Neural cell (in vitro differentiated cells): ENCODE measurements around the gene ZNF586. TPM values are rescaled to one million over a fixed set of nuclear protein-coding genes. Genes with fewer than 3 reads are reported as not detected.

ENCODE experiments used
- H2AFZ ChIP-seq: fragments of 200-600, 300-800 bp; sonication (generic), shearing (Covaris generic); 2 replicates; pipeline ENCODE4 v1.6.0; 2014; ENCODE audit warnings: low read depth, mild to moderate bottlenecking, antibody characterized with exemption, low read length, moderate library complexity
- H3F3A ChIP-seq: fragments of 200-600 bp; shearing (Covaris generic); 2 replicates; pipeline ENCODE4 v1.6.1; 2016; ENCODE audit warnings: mild to moderate bottlenecking, moderate library complexity, mixed read lengths, antibody characterized with exemption, low read length; ENCODE audit not compliant: insufficient read depth, poor library complexity, severe bottlenecking
- H3K27ac ChIP-seq: fragments of 200-600, 300-800 bp; sonication (generic), shearing (Covaris generic); 2 replicates; pipeline ENCODE4 v1.5.1; 2014; ENCODE audit warnings: mild to moderate bottlenecking, low read length, moderate library complexity
- H3K27me3 ChIP-seq: fragments of 300-800, 200-600 bp; sonication (generic), shearing (Covaris generic); 2 replicates; pipeline ENCODE4 v1.6.0; 2014; ENCODE audit warnings: mild to moderate bottlenecking, low read depth, low read length, moderate library complexity; ENCODE audit not compliant: insufficient read depth
- H3K36me3 ChIP-seq: fragments of 300-800, 200-600 bp; sonication (generic), shearing (Covaris generic); 2 replicates; pipeline ENCODE4 v1.5.1; 2014; ENCODE audit warnings: mild to moderate bottlenecking, antibody characterized with exemption, low read length, moderate library complexity; ENCODE audit not compliant: insufficient read depth
- H3K4me2 ChIP-seq: fragments of 300-800, 200-600 bp; sonication (generic), shearing (Covaris generic); 2 replicates; pipeline ENCODE4 v1.6.0; 2014; ENCODE audit warnings: mild to moderate bottlenecking, low read length
- H3K4me3 ChIP-seq: fragments of 300-800, 200-600 bp; sonication (generic), shearing (Covaris generic); 2 replicates; pipeline ENCODE4 v1.5.1; 2014; ENCODE audit warnings: mild to moderate bottlenecking, low read length, moderate library complexity
- H3K79me2 ChIP-seq: fragments of 200-600 bp; shearing (Covaris generic); replicated peaks from 2 replicates; pipeline ENCODE4 v1.6.0; 2014; ENCODE audit warnings: mild to moderate bottlenecking, low read length, moderate library complexity; ENCODE audit not compliant: insufficient read depth
- H3K9ac ChIP-seq: fragments of 300-800, 200-600 bp; sonication (generic), shearing (Covaris generic); 2 replicates; pipeline ENCODE4 v1.6.1; 2016; ENCODE audit warnings: mild to moderate bottlenecking, low read length, mixed read lengths
- H3K9me2 ChIP-seq: fragments of 200-600 bp; shearing (Covaris generic); 2 replicates; pipeline ENCODE4 v1.6.1; 2016; ENCODE audit warnings: mild to moderate bottlenecking, low read length, mixed read lengths; ENCODE audit not compliant: insufficient read depth
- H3K9me3 ChIP-seq: fragments of 200-600, 300-800 bp; sonication (generic), shearing (Covaris generic); 2 replicates; pipeline ENCODE4 v1.6.1; 2016; ENCODE audit warnings: mild to moderate bottlenecking, mixed run types, low read length, moderate library complexity, mixed read lengths
- H4K20me1 ChIP-seq: fragments of 200-600 bp; shearing (Covaris generic); 2 replicates; pipeline ENCODE4 v1.6.1; 2016; ENCODE audit warnings: mild to moderate bottlenecking, mixed run types; ENCODE audit not compliant: insufficient read depth
- EP300 ChIP-seq: fragments of 450-650 bp; conservative IDR thresholded peaks from 2 replicates; pipeline ENCODE4 v1.6.1; 2014; ENCODE audit warnings: antibody characterized with exemption, mild to moderate bottlenecking, moderate library complexity; ENCODE audit not compliant: poor library complexity, severe bottlenecking
- EZH2 ChIP-seq: fragments of 200-600, 300-800 bp; shearing (Covaris generic), sonication (generic); IDR thresholded peaks from 2 replicates; pipeline ENCODE4 v1.6.1; 2014; ENCODE audit warnings: antibody characterized with exemption, low read length, borderline replicate concordance, mild to moderate bottlenecking; ENCODE audit not compliant: insufficient read depth, poor library complexity, severe bottlenecking
- MXI1 ChIP-seq: fragments of 450-650 bp; conservative IDR thresholded peaks from 2 replicates; pipeline ENCODE4 v1.6.1; 2014; ENCODE audit warnings: antibody characterized with exemption, mild to moderate bottlenecking; ENCODE audit not compliant: poor library complexity, severe bottlenecking
- POLR2AphosphoS5 ChIP-seq: IDR thresholded peaks from 2 replicates; pipeline ENCODE4 v1.6.1; 2012
- RAD21 ChIP-seq: fragments of 450-650 bp; conservative IDR thresholded peaks from 2 replicates; pipeline ENCODE4 v1.6.1; 2014; ENCODE audit warnings: antibody characterized with exemption, mild to moderate bottlenecking, moderate library complexity
- SMC3 ChIP-seq: fragments of 450-650 bp; conservative IDR thresholded peaks from 2 replicates; pipeline ENCODE4 v1.6.1; 2014; ENCODE audit warnings: antibody characterized with exemption, mild to moderate bottlenecking, moderate library complexity; ENCODE audit not compliant: poor library complexity
- TAF1 ChIP-seq: IDR thresholded peaks from 2 replicates; pipeline ENCODE4 v1.6.1; 2012; ENCODE audit warnings: low read depth
- polyA plus RNA-seq: library from polyadenylated mRNA; depleted of rRNA; stranded (reverse); fragments of >200 nt; gene quantifications from 2 replicates; pipeline ENCODE4 v1.2.3, GENCODE V29; 2014
- TF ChIP-seq, protein P1 (sequence below): IDR thresholded peaks from 2 replicates; pipeline ENCODE4 v1.6.1; 2012; ENCODE audit warnings: borderline replicate concordance
- TF ChIP-seq, protein P2 (sequence below): fragments of 450-650 bp; IDR thresholded peaks from 2 replicates; pipeline ENCODE4 v1.5.1; 2014; ENCODE audit warnings: antibody characterized with exemption, mild to moderate bottlenecking, moderate library complexity; ENCODE audit not compliant: poor library complexity, severe bottlenecking

The ZNF586 gene
- polyA plus RNA-seq, 1 donor from 2014 or later: 22.0 TPM

DNA sequence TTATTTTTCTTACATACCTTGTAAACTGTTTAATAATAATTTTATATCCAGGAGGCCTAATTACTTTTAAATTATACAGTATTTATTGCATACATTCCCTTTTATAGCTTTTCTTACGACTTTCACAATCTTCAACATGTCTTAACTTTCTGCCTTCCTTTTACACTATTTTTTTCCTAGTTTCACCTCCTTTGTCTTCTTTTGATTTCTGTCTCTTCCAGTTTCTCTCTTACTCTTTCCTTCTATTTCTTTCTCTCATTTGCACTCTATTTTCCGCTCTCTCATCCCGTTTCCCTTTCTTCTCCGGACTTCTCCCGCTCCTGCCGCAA lies 33.8 kb downstream of the ZNF586 start:
- peak overlapping the region; percentile 67 for H3K4me3 ChIP-seq
- H3K27ac ChIP-seq: peak overlapping the region; percentile 96
- no peaks in the 10 kb centered on the region for H4K20me1 ChIP-seq
- H3K36me3 ChIP-seq: no peaks in the 10 kb centered on the region
- no peaks in the 10 kb centered on the region for H3K9me2 ChIP-seq
- peaks cover 4% of the 10 kb centered on the region for H3K79me2 ChIP-seq
- peak overlapping the region; percentile 69 for H3K4me2 ChIP-seq
- H3K9me3 ChIP-seq: no peaks in the 10 kb centered on the region
- H3K27me3 ChIP-seq: no peaks in the 10 kb centered on the region
- H3F3A ChIP-seq: peaks cover 3% of the 10 kb centered on the region
- H3K9ac ChIP-seq: peak overlapping the region; percentile 88
- TF ChIP-seq SMC3 (no peak), MXI1 (no peak), EP300 (no peak), TAF1 (no peak), RAD21 (no peak), EZH2 (no peak)
- TF ChIP-seq, protein P1, sequence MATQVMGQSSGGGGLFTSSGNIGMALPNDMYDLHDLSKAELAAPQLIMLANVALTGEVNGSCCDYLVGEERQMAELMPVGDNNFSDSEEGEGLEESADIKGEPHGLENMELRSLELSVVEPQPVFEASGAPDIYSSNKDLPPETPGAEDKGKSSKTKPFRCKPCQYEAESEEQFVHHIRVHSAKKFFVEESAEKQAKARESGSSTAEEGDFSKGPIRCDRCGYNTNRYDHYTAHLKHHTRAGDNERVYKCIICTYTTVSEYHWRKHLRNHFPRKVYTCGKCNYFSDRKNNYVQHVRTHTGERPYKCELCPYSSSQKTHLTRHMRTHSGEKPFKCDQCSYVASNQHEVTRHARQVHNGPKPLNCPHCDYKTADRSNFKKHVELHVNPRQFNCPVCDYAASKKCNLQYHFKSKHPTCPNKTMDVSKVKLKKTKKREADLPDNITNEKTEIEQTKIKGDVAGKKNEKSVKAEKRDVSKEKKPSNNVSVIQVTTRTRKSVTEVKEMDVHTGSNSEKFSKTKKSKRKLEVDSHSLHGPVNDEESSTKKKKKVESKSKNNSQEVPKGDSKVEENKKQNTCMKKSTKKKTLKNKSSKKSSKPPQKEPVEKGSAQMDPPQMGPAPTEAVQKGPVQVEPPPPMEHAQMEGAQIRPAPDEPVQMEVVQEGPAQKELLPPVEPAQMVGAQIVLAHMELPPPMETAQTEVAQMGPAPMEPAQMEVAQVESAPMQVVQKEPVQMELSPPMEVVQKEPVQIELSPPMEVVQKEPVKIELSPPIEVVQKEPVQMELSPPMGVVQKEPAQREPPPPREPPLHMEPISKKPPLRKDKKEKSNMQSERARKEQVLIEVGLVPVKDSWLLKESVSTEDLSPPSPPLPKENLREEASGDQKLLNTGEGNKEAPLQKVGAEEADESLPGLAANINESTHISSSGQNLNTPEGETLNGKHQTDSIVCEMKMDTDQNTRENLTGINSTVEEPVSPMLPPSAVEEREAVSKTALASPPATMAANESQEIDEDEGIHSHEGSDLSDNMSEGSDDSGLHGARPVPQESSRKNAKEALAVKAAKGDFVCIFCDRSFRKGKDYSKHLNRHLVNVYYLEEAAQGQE: peak; percentile 3
- TF ChIP-seq, protein P2, sequence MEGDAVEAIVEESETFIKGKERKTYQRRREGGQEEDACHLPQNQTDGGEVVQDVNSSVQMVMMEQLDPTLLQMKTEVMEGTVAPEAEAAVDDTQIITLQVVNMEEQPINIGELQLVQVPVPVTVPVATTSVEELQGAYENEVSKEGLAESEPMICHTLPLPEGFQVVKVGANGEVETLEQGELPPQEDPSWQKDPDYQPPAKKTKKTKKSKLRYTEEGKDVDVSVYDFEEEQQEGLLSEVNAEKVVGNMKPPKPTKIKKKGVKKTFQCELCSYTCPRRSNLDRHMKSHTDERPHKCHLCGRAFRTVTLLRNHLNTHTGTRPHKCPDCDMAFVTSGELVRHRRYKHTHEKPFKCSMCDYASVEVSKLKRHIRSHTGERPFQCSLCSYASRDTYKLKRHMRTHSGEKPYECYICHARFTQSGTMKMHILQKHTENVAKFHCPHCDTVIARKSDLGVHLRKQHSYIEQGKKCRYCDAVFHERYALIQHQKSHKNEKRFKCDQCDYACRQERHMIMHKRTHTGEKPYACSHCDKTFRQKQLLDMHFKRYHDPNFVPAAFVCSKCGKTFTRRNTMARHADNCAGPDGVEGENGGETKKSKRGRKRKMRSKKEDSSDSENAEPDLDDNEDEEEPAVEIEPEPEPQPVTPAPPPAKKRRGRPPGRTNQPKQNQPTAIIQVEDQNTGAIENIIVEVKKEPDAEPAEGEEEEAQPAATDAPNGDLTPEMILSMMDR: no peak
- H2AFZ ChIP-seq: peak overlapping the region; percentile 69

DNA sequence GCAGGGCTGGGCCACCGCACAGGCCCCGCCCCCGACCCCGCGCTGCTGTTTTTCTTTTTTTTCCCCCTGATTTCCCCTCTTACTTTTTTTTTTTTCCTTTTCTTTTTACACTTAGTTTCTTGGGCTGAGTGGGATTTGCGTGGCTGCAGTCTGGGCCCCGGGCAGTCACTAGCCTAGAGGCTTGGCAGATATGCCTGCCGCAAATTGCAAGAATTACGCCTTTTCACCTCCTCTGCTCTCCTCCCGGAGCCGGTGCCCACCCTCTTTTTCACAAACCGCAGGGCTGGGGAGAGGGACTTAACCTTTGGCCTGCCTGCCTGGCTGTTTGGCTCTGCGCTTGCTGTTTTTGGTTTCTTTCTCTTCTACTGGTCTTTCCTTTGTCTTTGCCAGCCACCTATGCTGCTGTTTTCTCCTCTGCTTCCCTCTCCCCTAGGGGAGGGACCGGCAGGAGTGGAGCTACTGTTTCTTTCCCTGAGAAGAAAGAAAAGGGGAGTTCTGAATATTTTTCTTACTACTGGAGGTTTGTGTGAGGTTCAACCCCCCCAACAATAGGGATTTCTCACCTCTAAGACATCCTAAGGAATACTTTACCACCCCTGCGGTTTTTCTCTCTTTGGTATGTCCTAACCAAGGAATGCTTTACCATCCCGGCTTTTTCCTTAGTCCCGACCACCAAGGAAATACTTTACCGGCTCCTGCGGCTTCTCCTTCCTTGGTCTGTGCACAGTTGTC lies 34.3 kb downstream of the ZNF586 start:
- H3K36me3 ChIP-seq: no peaks in the 10 kb centered on the region
- peaks cover 4% of the 10 kb centered on the region for H3K79me2 ChIP-seq
- peak overlapping the region; percentile 96 for H3K27ac ChIP-seq
- H3K4me3 ChIP-seq: peak overlapping the region; percentile 67
- H2AFZ ChIP-seq: peak overlapping the region; percentile 69
- peak; percentile 42 for TF ChIP-seq MXI1
- TF ChIP-seq SMC3: no peak
- TF ChIP-seq, protein P1: peak; percentile 79
- TF ChIP-seq, protein P2: no peak
- peak; percentile 83 for TF ChIP-seq TAF1
- TF ChIP-seq RAD21: no peak
- TF ChIP-seq EZH2: no peak
- TF ChIP-seq EP300: no peak
- peak; percentile 75 for TF ChIP-seq POLR2AphosphoS5
- no peaks in the 10 kb centered on the region for H3K9me3 ChIP-seq
- H3K9ac ChIP-seq: peak overlapping the region; percentile 88
- H3K27me3 ChIP-seq: no peaks in the 10 kb centered on the region
- peaks cover 3% of the 10 kb centered on the region for H3F3A ChIP-seq
- H3K9me2 ChIP-seq: no peaks in the 10 kb centered on the region
- peak overlapping the region; percentile 69 for H3K4me2 ChIP-seq
- H4K20me1 ChIP-seq: no peaks in the 10 kb centered on the region
